Erythroblast (primary cell): Measurements from ENCODE around the gene DAP.

ENCODE experiments used
- GATA1 ChIP-seq: IDR thresholded peaks from 2 replicates; pipeline ENCODE4 v1.6.1; 2011; ENCODE audit warnings: low read depth, mild to moderate bottlenecking, control low read depth, low read length, moderate library complexity
- POLR2A ChIP-seq: IDR thresholded peaks from 2 replicates; pipeline ENCODE4 v1.6.1; 2011; ENCODE audit warnings: mild to moderate bottlenecking, low read length

DNA sequence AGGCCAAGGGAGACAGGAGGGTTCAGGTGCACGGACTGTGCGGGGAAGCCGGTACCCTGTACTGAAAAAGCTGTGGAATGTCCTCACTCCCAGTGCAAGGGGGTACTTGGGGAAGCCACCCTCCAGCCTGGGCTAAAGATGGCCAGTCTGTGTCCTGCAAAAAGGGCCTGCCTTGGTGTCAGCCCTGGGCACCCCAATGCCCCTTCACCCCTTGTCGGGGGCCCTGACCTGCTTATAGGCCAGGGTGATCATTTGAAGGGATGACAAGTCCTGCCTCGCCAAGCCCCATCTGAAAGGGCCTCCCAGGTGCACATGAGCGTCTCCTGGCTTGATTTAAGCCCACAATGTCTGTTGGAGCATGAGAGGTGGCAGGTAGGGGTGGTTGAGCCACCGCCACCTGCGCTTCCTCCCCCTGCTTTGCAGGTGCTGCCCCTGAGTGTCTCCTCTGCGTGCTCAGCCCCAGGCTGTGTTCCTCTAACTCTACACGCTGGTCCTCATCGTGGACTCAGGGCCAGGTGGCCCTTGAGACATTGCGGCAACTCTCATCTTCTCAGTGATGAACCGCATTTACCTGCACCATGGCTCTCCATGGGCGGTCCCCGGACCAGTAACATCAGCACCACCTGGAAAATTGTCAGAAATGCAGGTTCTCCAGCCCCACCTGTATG lies 100.2 kb downstream of the DAP start:
- TF ChIP-seq POLR2A (no peak), GATA1 (no peak)
